H1 (cell line): ENCODE measurements around the gene STX16. TPM values are rescaled to one million over a fixed set of nuclear protein-coding genes. Genes with fewer than 3 reads are reported as not detected.
A peak's percentile ranks its signal among the peaks of the same experiment; 100 is the strongest.

ENCODE experiments used
- CTCF ChIA-PET: fragments of 300-600 bp; sonication (Branson Sonifier 250); formaldehyde crosslinking; loops from one replicate; lab custom pipeline; 2021; ENCODE audit not compliant: partially characterized antibody; lab: Charles Lee
- POLR2A ChIA-PET: fragments of 300-600 bp; sonication (Branson Sonifier 250); formaldehyde crosslinking; loops from one replicate; lab custom pipeline; 2021; ENCODE audit warnings: inconsistent platforms; ENCODE audit not compliant: partially characterized antibody; lab: Charles Lee
- DNase-seq, 2 experiments: peaks; one replicate each; pipeline versions ENCODE4 v3.0.0 to v3.0.0-alpha.2; 2010 to 2022; ENCODE audit warnings: low spot score in 2 of 2, low read depth in 1 of 2, mixed read lengths in 1 of 2
- FAIRE-seq: peaks from 2 replicates; lab custom pipeline; 2011; peaks lifted over from hg19 to GRCh38; lab: Jason Lieb, UNC
- H2AFZ ChIP-seq: 2 replicates; pipeline ENCODE4 v1.8.1; 2012; ENCODE audit warnings: low read length, inconsistent platforms
- H2AK5ac ChIP-seq: 2 replicates; pipeline ENCODE4 v1.6.1; 2013; ENCODE audit warnings: low read depth, low read length
- H2BK120ac ChIP-seq: replicated peaks from 2 replicates; pipeline ENCODE3; 2013; ENCODE audit warnings: low read depth, low read length, inconsistent platforms
- H2BK12ac ChIP-seq: 2 replicates; pipeline ENCODE4 v1.6.1; 2013; ENCODE audit warnings: low read depth, low read length
- H2BK15ac ChIP-seq: 2 replicates; pipeline ENCODE4 v1.6.1; 2013; ENCODE audit warnings: low read length
- H2BK20ac ChIP-seq: 2 replicates; pipeline ENCODE4 v1.6.1; 2013; ENCODE audit warnings: low read length
- H2BK5ac ChIP-seq: 2 replicates; pipeline ENCODE4 v1.6.1; 2013; ENCODE audit warnings: low read depth, low read length
- H3K14ac ChIP-seq: 2 replicates; pipeline ENCODE4 v1.6.1; 2013; ENCODE audit warnings: inconsistent platforms; ENCODE audit not compliant: insufficient read length
- H3K18ac ChIP-seq: 2 replicates; pipeline ENCODE4 v1.6.1; 2013; ENCODE audit warnings: low read length; ENCODE audit errors: extremely low read depth
- H3K23ac ChIP-seq: 2 replicates; pipeline ENCODE4 v1.6.1; 2013; ENCODE audit warnings: inconsistent platforms; ENCODE audit not compliant: insufficient read length
- H3K23me2 ChIP-seq: 2 replicates; pipeline ENCODE4 v1.6.1; 2013; ENCODE audit warnings: low read depth, low read length
- H3K27ac ChIP-seq: 2 replicates; pipeline ENCODE4 v1.6.1; 2011; ENCODE audit warnings: low read depth, low read length, inconsistent platforms
- H3K27me3 ChIP-seq, 4 experiments: replicated peaks in 1 of 4; 1 replicate in 1 of 4; 2 replicates in 3 of 4; pipeline versions ENCODE4 v1.6.1 to v1.8.1; 2011 to 2013; ENCODE audit warnings: low read length in 3 of 4, mild to moderate bottlenecking in 3 of 4, inconsistent platforms in 2 of 4, mixed read lengths in 2 of 4, moderate library complexity in 1 of 4; ENCODE audit not compliant: control insufficient read depth in 3 of 4, insufficient read depth in 3 of 4; ENCODE audit errors: extremely low read depth in 1 of 4
- H3K36me3 ChIP-seq, 4 experiments: 2 replicates each; pipeline versions ENCODE4 v1.6.1 to v1.8.1; 2011 to 2013; ENCODE audit warnings: mild to moderate bottlenecking in 4 of 4, low read length in 3 of 4, moderate library complexity in 2 of 4, control low read depth in 1 of 4, inconsistent platforms in 1 of 4; ENCODE audit not compliant: insufficient read depth in 4 of 4, control insufficient read depth in 2 of 4
- H3K4ac ChIP-seq: replicated peaks from 2 replicates; pipeline ENCODE3; 2013; ENCODE audit warnings: low read length, low read depth, mixed read lengths, inconsistent platforms; ENCODE audit not compliant: insufficient read length
- H3K4me1 ChIP-seq, 4 experiments: replicated peaks in 1 of 4; 1 replicate in 1 of 4; 2 replicates in 3 of 4; pipeline versions ENCODE4 v1.6.1 to v1.8.1; 2011 to 2013; ENCODE audit warnings: low read length in 3 of 4, inconsistent platforms in 2 of 4, mixed read lengths in 1 of 4; ENCODE audit not compliant: insufficient read depth in 4 of 4, control insufficient read depth in 3 of 4
- H3K4me2 ChIP-seq, 2 experiments: 2 replicates each; pipeline versions ENCODE4 v1.6.1 to v1.8.1; 2011 to 2013; ENCODE audit warnings: low read depth in 2 of 2, low read length in 2 of 2, control low read depth in 1 of 2, inconsistent platforms in 1 of 2, mild to moderate bottlenecking in 1 of 2; ENCODE audit not compliant: insufficient read depth in 1 of 2
- H3K4me3 ChIP-seq, 4 experiments: fragments of 200-600, 300-600 bp in 1 of 4; sonication (generic), shearing (Covaris generic), sonication (Bioruptor Twin) in 1 of 4; 2 replicates each; pipeline versions ENCODE4 v1.5.1 to v1.8.1; 2011 to 2016; ENCODE audit warnings: low read length in 4 of 4, low read depth in 3 of 4, control low read depth in 2 of 4, inconsistent platforms in 2 of 4, mild to moderate bottlenecking in 2 of 4, mixed read lengths in 1 of 4, moderate library complexity in 1 of 4; ENCODE audit not compliant: insufficient read depth in 2 of 4; ENCODE audit errors: extremely low read depth in 1 of 4
- H3K56ac ChIP-seq: replicated peaks from 2 replicates; pipeline ENCODE3; 2013; ENCODE audit warnings: low read depth, mild to moderate bottlenecking, mixed read lengths, low read length, inconsistent platforms; ENCODE audit not compliant: insufficient read length
- H3K79me1 ChIP-seq: 2 replicates; pipeline ENCODE4 v1.6.1; 2013; ENCODE audit warnings: low read depth, low read length, control low read depth
- H3K79me2 ChIP-seq, 2 experiments: 2 replicates each; pipeline versions ENCODE4 v1.6.1 to v1.8.1; 2012 to 2013; ENCODE audit warnings: low read length in 2 of 2, mild to moderate bottlenecking in 2 of 2, inconsistent platforms in 1 of 2; ENCODE audit not compliant: insufficient read depth in 2 of 2, control insufficient read depth in 1 of 2
- H3K9ac ChIP-seq, 4 experiments: replicated peaks in 1 of 4; 1 replicate in 1 of 4; 2 replicates in 3 of 4; pipeline versions ENCODE4 v1.6.1 to v1.8.1; 2011 to 2013; ENCODE audit warnings: low read depth in 3 of 4, low read length in 3 of 4, control low read depth in 2 of 4, mild to moderate bottlenecking in 2 of 4, moderate library complexity in 2 of 4, inconsistent platforms in 1 of 4; ENCODE audit errors: extremely low read depth in 1 of 4
- H3K9me3 ChIP-seq, 2 experiments: 2 replicates each; pipeline versions ENCODE4 v1.6.1 to v1.8.1; 2012 to 2013; ENCODE audit warnings: mild to moderate bottlenecking in 2 of 2, moderate library complexity in 2 of 2, control low read depth in 1 of 2, inconsistent platforms in 1 of 2, low read depth in 1 of 2, low read length in 1 of 2, mixed read lengths in 1 of 2; ENCODE audit not compliant: insufficient read depth in 2 of 2
- H4K20me1 ChIP-seq, 2 experiments: replicated peaks in 1 of 2; 2 replicates each; pipeline versions ENCODE3 to v1.8.1; 2011 to 2013; ENCODE audit warnings: inconsistent platforms in 2 of 2, low read length in 2 of 2, mild to moderate bottlenecking in 1 of 2; ENCODE audit not compliant: insufficient read depth in 2 of 2, control insufficient read depth in 1 of 2
- H4K5ac ChIP-seq: 2 replicates; pipeline ENCODE4 v1.6.1; 2013; ENCODE audit warnings: low read length, low read depth, mixed read lengths, inconsistent platforms; ENCODE audit not compliant: insufficient read length
- H4K8ac ChIP-seq: 2 replicates; pipeline ENCODE4 v1.8.0; 2013; ENCODE audit warnings: mild to moderate bottlenecking, moderate library complexity, low read length, inconsistent platforms; ENCODE audit not compliant: insufficient read depth; ENCODE audit errors: extremely low read depth
- H4K91ac ChIP-seq: replicated peaks from 2 replicates; pipeline ENCODE3; 2013; ENCODE audit warnings: low read length, mixed read lengths, inconsistent platforms; ENCODE audit not compliant: insufficient read length
- EP300 ChIP-seq, 2 experiments: IDR thresholded peaks; 1 replicate in 1 of 2; 2 replicates in 1 of 2; pipeline ENCODE4 v1.6.1; 2011 to 2012; ENCODE audit warnings: low read depth in 2 of 2, low read length in 2 of 2, mild to moderate bottlenecking in 2 of 2, borderline replicate concordance in 1 of 2, inconsistent platforms in 1 of 2, moderate library complexity in 1 of 2
- EZH2 ChIP-seq: fragments of 200-600 bp; sonication (generic); IDR thresholded peaks from 2 replicates; pipeline ENCODE4 v1.7.1; 2012; ENCODE audit warnings: low read depth, mild to moderate bottlenecking, moderate library complexity, low read length, inconsistent platforms; ENCODE audit not compliant: severe bottlenecking
- POLR2A ChIP-seq, 2 experiments: IDR thresholded peaks; 1 replicate in 1 of 2; 2 replicates in 1 of 2; pipeline ENCODE4 v1.6.1; 2011; ENCODE audit warnings: low read depth in 2 of 2, low read length in 2 of 2, mild to moderate bottlenecking in 2 of 2; ENCODE audit errors: control extremely low read depth in 1 of 2
- POU5F1 ChIP-seq: IDR thresholded peaks from 2 replicates; pipeline ENCODE4 v1.6.1; 2011; ENCODE audit warnings: low read depth, mild to moderate bottlenecking, low read length, moderate library complexity
- RAD21 ChIP-seq, 2 experiments: IDR thresholded peaks in 1 of 2; conservative IDR thresholded peaks in 1 of 2; 2 replicates each; pipeline ENCODE4 v1.6.1; 2011; ENCODE audit warnings: low read depth in 2 of 2, low read length in 2 of 2, improper control_type of control experiment in 1 of 2, inconsistent platforms in 1 of 2, mild to moderate bottlenecking in 1 of 2, moderate library complexity in 1 of 2
- SUZ12 ChIP-seq: fragments of 200-600 bp; sonication (generic); IDR thresholded peaks from 2 replicates; pipeline ENCODE4 v1.6.1; 2012; ENCODE audit warnings: mild to moderate bottlenecking, inconsistent platforms, low read length, moderate library complexity, mixed read lengths
- TAF1 ChIP-seq: IDR thresholded peaks from 2 replicates; pipeline ENCODE4 v1.6.1; 2011; ENCODE audit warnings: mild to moderate bottlenecking, low read depth, low read length
- WGBS, 2 experiments: shearing (Covaris generic) in 1 of 2; methylation state at CpG; one replicate each; pipeline versions ENCODE4 v1.1.6 to v1.1.7; 2013 to 2015; ENCODE audit warnings: low lambda C conversion rate in 2 of 2, mixed read lengths in 2 of 2, inconsistent platforms in 1 of 2, low coverage in 1 of 2, missing lambda C conversion rate in 1 of 2; ENCODE audit not compliant: insufficient replicate concordance in 2 of 2, insufficient coverage in 1 of 2, insufficient read length in 1 of 2; ENCODE audit errors: extremely low coverage in 1 of 2, missing lambda C conversion rate in 1 of 2; 5-methylcytosine and 5-hydroxymethylcytosine counted together
- polyA plus RNA-seq, 7 experiments: library from polyadenylated mRNA; depleted of rRNA in 3 of 7; stranded (reverse) in 5 of 7; unstranded in 2 of 7; fragments of >200 nt in 5 of 7; fragments of 200-250 nt in 2 of 7; gene quantifications; 1 replicate in 5 of 7; 2 replicates in 1 of 7; 4 replicates in 1 of 7; pipeline versions ENCODE4 v1.2.1 to v1.2.3, GENCODE V29; 2011 to 2013; ENCODE audit warnings: missing spikeins in 2 of 7, mixed read lengths in 2 of 7
- total RNA-seq: library from RNA; stranded (reverse); fragmentation: NEBNext Ultra II Directional; extraction: Animal tissue kit (Norgen Biotek cat#: 25700); gene quantifications from 2 replicates; pipeline ENCODE4 v1.2.1, GENCODE V29; 2021
- TF ChIP-seq, protein P1 (sequence below): IDR thresholded peaks from 2 replicates; pipeline ENCODE4 v1.6.1; 2011; ENCODE audit warnings: low read depth, mild to moderate bottlenecking, low read length; ENCODE audit not compliant: insufficient read depth

The STX16 gene
- total and polyA plus RNA-seq, 2 of the 8 experiments (the other 6 are each of a cell fraction or from before 2014, with no cell fraction given), result 45.2 to 61.6 TPM

DNA sequence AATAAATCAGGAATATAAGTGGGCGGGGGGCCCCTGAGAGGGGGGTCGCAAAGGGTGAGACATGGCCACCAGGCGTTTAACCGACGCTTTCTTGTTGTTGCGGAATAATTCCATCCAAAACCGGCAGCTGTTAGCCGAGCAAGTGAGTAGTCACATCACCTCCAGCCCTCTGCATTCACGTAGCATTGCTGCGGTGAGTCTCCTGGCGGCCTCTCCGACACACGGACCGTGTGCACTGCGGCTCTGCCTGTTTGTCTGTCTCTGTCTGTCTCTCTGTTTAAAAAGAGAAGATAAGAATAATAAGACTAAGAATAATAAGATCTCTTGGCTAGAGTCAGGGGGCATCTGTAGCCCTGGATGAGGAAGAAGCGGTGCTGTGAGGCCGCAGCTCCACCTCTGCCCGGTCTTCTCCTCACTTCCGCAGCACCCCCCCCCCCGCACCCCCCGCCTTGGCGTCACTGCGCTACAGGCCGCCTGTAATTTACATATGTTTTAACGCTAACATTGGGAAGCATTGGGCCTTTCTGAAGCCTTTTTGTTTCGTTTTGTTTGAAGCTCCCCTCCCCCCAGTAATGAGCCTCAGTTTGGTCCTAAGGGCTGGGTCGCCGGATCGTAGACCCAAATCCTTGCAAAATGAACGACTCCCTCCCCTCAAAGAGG, 993 bp downstream of the STX16 start:
- 3% methylated on average over 30 of the region's 30 CpGs; no CpG with 5 or more reads in 1 of the 2 experiments for WGBS, 2 experiments
- H2BK12ac ChIP-seq, result peak overlapping the region; percentile 77; the same call in 1 of the 2 replicates
- H4K91ac ChIP-seq, result peak overlapping the region; percentile 99
- H3K79me2 ChIP-seq, result peaks cover 22 to 56% of the 10 kb centered on the region in 2 experiments
- H3K27ac ChIP-seq, result peak overlapping the region; percentile 86
- peak overlapping the region; percentile 92 for H4K5ac ChIP-seq
- H3K9ac ChIP-seq, result peak overlapping the region; percentile 39 to 78 (median 67)
- peaks cover 0 to 3% (median 0%) of the 10 kb centered on the region in 4 experiments; a peak in 2 of 7 replicates for H3K27me3 ChIP-seq
- H2BK20ac ChIP-seq, result 0 out of 2 replicates have a peak overlapping the region, but pooled peaks have one; percentile 77
- H2BK5ac ChIP-seq, result peak overlapping the region; percentile 98
- no peak for FAIRE-seq
- DNase-seq, result peak; percentile 66 to 84
- H2BK15ac ChIP-seq, result peak overlapping the region; percentile 77; the same call in 1 of the 2 replicates
- H3K36me3 ChIP-seq, result peaks cover 0 to 3% (median 0%) of the 10 kb centered on the region in 4 experiments; a peak in 1 of 8 replicates
- peak overlapping the region; percentile 92 for H4K8ac ChIP-seq
- no peaks in the 10 kb centered on the region for H3K9me3 ChIP-seq
- no peaks in the 10 kb centered on the region for H4K20me1 ChIP-seq
- H3K4me2 ChIP-seq, result peak overlapping the region; percentile 86 to 91
- peak overlapping the region; percentile 93 for H3K56ac ChIP-seq
- no peaks in the 10 kb centered on the region for H3K79me1 ChIP-seq
- H3K23ac ChIP-seq, result no peak overlapping the region
- H3K23me2 ChIP-seq, result peaks cover 19% of the 10 kb centered on the region
- peak overlapping the region; percentile 58 for H2BK120ac ChIP-seq
- peaks cover 9 to 10% (median 9%) of the 10 kb centered on the region in 4 experiments; a peak in 6 of 7 replicates for H3K4me1 ChIP-seq
- H3K18ac ChIP-seq, result peak overlapping the region; percentile 95
- no peak overlapping the region for H3K14ac ChIP-seq
- H3K4me3 ChIP-seq, result peak overlapping the region; percentile 63 to 90 (median 82)
- ChIA-PET POLR2A (interaction anchor here (0.6 to 11.7 kb wide), 29 partner anchors 9 to 381 kb away, joined by 3 to 242 read pairs (median 5); partner anchors contain the start of genes APCDD1L, GNAS and NPEPL1), CTCF (interaction anchor here (0.6 to 7.7 kb wide), 23 partner anchors 12 to 736 kb away, joined by 3 to 57 read pairs (median 4); no protein-coding TSS in a partner anchor)
- H3K4ac ChIP-seq, result peak overlapping the region; percentile 96
- peak overlapping the region; percentile 75; the same call in 1 of the 2 replicates for H2AK5ac ChIP-seq
- H2AFZ ChIP-seq, result no peak overlapping the region
- TF ChIP-seq EZH2, result no peak
- peak in 1 of 2 experiments; percentile 44; a peak in 1 of 3 replicates for TF ChIP-seq POLR2A (IDR thresholded peaks at IDR 0.05; ENCODE audit: control extremely low read depth in 1 of 2, low read depth in 2 of 2, low read length in 2 of 2)
- no peak for TF ChIP-seq SUZ12
- TF ChIP-seq TAF1, result peak; percentile 81
- TF ChIP-seq POU5F1, result 0 out of 2 replicates have a peak, but pooled peaks have one; percentile 12
- TF ChIP-seq EP300 (IDR thresholded peaks at IDR 0.05; ENCODE audit: borderline replicate concordance in 1 of 2, low read depth in 2 of 2, low read length in 2 of 2), result peak in 1 of 2 experiments; percentile 55; a peak in 1 of 3 replicates
- TF ChIP-seq, protein P1, sequence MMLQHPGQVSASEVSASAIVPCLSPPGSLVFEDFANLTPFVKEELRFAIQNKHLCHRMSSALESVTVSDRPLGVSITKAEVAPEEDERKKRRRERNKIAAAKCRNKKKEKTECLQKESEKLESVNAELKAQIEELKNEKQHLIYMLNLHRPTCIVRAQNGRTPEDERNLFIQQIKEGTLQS, result no peak
- TF ChIP-seq RAD21 (IDR thresholded peaks at IDR 0.05 in 1 of 2, conservative IDR thresholded peaks at IDR 0.05 in 1 of 2; ENCODE audit: low read depth in 2 of 2, low read length in 2 of 2), result peak in 1 of 2 experiments; percentile 17; a peak in 2 of 4 replicates
